SH-SY5Y (cell line): ENCODE results near the gene NGFR.

Source experiments
- GATA2 ChIP-seq: IDR thresholded peaks from 2 replicates; pipeline ENCODE4 v1.6.1; 2011; ENCODE audit warnings: mild to moderate bottlenecking, low read depth, low read length
- GATA3 ChIP-seq: IDR thresholded peaks from 2 replicates; pipeline ENCODE4 v1.6.1; 2011; ENCODE audit warnings: low read depth, mild to moderate bottlenecking, low read length, moderate library complexity

DNA sequence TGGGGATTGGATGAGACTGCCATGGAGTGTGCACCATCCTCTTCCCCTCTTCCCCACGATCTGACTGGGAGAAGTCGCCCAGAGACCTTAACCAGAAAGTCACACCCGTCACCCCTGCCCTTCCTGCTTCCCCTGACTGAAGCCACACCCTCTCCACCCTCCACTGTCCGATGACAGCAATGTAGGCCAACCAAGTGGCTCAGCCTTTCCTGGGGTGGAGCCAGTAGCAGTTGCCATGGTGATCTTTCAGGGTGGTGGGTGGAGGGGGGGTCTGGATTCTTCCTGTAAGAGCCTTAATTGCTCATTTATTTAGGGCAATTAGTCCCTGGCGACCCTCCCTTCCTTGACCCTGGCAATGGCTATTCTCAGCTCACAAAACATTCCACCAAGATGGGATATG lies 42.9 kb upstream of the NGFR start:
- TF ChIP-seq GATA2 (no peak), GATA3 (no peak)
